ENCODE measurements around the gene SHMT1.
"Not testable (repeated sequence)": the region's sequence is repeated elsewhere in the genome, so short reads cannot be mapped to it uniquely, and the experiment has no call there.

The SHMT1 gene

DNA sequence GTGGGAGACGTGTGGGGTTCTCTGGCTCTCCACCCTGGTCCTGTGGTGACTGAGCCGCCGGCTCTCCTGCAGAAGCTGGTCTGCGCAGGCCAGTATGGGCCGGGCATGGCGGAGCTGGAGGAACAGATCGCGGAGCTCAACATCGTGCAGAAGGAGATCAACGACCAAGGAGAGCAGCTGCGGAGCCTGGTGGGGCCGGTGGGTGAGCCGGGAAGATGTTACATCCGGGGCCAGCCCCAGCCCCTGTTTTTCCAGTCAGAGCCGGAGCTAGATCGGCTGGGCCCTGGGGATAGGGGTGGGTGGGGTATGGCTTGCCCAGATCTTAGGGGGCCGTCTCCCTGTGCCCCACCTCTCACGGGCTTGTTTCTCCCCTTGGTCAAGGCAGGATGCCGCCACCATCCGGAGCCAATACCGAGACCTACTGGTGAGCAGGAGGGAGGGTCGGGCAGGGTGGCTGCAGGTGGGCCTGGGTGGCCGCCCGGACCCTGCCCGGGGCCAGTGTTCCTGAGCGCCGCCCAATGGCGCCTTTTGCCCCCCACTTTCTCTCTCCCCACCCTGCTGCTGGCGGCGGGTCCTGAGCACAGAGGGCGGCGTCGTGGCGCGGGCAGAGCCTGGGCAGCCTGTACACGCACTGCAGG, 19.2 kb upstream of the SHMT1 start:
- no peak for DNase-seq (ENCODE audit: low read depth)
- no peak overlapping the region for H3K4me3 ChIP-seq (ENCODE audit: low read depth, low read length)
- TF ChIP-seq, protein P1, sequence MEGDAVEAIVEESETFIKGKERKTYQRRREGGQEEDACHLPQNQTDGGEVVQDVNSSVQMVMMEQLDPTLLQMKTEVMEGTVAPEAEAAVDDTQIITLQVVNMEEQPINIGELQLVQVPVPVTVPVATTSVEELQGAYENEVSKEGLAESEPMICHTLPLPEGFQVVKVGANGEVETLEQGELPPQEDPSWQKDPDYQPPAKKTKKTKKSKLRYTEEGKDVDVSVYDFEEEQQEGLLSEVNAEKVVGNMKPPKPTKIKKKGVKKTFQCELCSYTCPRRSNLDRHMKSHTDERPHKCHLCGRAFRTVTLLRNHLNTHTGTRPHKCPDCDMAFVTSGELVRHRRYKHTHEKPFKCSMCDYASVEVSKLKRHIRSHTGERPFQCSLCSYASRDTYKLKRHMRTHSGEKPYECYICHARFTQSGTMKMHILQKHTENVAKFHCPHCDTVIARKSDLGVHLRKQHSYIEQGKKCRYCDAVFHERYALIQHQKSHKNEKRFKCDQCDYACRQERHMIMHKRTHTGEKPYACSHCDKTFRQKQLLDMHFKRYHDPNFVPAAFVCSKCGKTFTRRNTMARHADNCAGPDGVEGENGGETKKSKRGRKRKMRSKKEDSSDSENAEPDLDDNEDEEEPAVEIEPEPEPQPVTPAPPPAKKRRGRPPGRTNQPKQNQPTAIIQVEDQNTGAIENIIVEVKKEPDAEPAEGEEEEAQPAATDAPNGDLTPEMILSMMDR (IDR thresholded peaks at IDR 0.05; ENCODE audit: low read depth, low read length, missing control alignments) = no peak

DNA sequence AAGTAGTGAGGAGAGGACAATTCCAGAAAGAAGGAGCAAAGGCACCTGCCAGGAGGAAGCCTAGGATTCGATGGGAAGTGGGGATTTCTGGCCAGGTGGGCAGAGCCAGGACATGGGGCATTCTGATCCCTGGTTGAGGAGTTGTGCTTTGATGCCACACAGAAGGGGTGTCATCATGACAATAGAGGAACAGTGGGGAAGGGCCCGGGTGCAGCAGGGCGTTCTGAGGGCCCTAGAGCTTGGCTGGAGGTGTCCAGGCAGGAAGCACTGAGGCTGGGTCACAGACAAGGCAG, 18.5 kb upstream of the SHMT1 start:
- TF ChIP-seq, protein P1 (IDR thresholded peaks at IDR 0.05; ENCODE audit: low read depth, low read length, missing control alignments) = no peak
- H3K4me3 ChIP-seq (ENCODE audit: low read depth, low read length) = no peak overlapping the region
- no peak for DNase-seq (ENCODE audit: low read depth)

DNA sequence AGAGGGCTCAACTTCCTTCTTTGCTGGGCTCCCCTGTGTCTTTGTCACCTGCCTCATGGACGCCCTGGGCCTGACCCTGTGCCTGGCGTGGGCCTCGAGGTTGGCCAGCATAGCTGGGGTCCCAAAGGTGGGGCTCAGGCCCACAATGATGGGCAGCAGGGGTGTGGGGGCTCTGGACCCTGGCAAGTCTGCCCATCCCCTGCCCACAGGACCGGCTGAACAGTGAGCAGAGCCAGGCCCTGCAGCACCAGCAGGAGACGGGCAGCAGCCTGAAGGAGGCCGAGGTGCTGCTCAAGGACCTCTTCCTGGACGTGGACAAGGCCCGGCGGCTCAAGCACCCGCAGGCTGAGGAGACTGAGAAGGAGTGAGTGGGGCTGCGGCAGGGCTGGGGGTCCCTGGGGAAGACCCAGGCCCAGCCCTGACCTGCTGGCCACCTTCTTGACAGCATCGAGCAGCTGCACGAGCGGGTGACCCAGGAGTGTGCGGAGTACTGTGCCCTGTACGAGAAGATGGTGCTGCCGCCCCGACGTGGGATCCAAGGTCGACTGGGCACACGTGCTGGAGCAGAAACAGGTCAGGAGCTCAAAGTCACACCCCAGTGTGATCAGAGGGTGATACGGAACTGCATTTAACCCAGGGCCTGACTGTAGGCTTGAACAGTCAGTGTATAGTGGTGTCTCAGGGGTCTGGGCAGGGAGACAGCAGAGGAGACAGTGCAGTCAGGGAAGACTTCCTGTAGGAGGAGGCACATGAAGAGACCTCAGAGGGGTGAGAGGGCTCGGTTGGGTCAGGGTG, 18.0 kb upstream of the SHMT1 start:
- DNase-seq (ENCODE audit: low read depth) = no peak
- TF ChIP-seq, protein P1 (IDR thresholded peaks at IDR 0.05; ENCODE audit: low read depth, low read length, missing control alignments) = no peak
- no peak overlapping the region for H3K4me3 ChIP-seq (ENCODE audit: low read depth, low read length)

DNA sequence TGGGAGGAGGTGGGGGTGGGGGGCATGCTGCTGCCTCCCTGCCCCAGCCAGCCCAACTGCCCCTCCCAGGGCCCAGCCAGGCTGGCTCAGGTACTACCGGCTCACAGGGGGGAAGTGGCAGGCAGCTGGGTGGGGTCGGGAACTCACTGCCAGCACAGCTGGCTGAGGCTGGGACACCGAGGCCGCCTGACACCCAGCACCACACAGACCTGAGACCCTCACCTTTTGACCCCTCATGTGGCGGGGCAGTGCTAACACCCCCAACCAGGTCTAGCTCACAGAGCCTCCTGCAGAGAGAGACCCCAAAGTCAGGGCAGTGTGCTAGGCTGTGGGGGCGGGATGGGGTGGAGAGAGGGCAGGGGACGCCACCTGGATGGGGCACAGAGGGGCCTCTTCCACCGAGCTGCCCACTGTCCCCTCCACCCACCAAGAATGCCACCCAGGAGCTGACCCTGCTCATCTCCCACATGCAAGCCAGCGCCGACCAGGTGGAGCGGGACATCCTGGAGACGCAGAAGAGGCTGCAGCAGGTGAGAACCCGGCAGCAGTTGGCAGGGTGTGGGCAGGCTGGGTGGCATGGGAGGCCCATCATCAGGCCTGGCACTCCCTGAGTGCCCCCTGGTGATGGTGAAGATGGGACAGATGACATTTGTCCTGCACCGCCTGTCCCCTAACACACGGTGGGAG, 17.3 kb upstream of the SHMT1 start:
- DNase-seq (ENCODE audit: low read depth) = no peak
- no peak overlapping the region for H3K4me3 ChIP-seq (ENCODE audit: low read depth, low read length)
- TF ChIP-seq, protein P1 (IDR thresholded peaks at IDR 0.05; ENCODE audit: low read depth, low read length, missing control alignments) = no peak

DNA sequence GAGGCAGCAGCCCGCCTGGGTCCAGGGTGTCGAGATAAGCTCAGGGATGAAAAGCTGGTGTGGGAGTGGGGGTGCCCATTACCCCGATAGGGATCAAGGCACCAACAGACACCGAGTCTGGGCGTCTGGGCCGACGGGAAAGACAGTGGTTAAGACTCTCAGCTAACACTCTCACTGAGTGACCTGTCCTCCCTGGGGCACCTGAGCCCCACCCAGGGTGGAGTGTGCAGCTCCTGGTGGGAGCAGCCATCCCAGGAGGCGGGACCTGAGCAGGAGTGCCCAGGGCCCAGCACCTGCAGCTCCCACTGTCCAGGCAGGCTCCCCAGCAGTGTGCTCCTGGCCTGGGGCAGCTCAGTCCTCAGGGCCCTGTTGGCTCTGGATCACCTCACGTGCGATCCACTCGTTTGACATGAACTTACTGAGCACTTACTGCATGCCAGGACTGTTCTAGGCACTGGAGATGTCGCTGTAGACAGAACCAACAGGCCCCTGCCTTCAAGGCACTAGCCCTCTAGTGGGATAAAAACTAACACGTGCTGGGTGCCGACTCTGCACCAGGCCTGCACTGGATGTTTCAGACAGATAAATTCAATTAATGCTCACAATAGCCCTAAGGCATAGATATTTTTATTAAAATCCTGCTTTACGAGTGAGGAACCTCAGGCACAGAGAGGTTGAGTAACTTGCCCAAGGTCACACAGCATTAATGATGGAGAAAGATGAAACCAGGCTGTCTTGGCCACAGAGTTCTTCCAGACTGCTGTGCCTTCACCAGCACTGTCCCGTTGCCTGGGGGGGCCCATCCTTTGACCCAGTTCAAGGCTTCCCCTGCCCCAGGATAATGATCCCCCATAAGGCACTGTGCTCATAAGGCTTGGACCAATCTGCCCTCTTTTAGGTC, 16.1 kb upstream of the SHMT1 start:
- H3K4me3 ChIP-seq (ENCODE audit: low read depth, low read length) = no peak overlapping the region
- TF ChIP-seq, protein P1 (IDR thresholded peaks at IDR 0.05; ENCODE audit: low read depth, low read length, missing control alignments) = no peak
- DNase-seq (ENCODE audit: low read depth) = no peak

DNA sequence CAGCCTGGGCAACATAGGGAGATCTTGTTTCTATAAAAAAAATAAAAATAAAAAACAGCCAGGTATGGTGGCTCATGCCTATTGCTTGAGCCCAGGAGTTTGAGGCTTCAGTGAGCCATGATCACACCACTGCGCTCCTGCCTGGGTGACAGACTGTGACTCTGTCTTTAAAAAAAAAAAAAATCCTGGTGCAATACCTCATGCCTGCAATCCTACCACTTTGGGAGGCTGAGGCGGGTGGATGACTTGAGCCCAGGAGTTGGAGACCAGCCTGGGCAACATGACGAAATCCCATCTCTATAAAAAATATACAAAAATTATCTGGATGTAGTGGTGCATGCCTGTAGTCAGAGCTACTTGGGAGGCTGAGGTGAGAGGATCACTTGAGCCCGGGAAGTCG, 15.3 kb upstream of the SHMT1 start:
- not testable (repeated sequence) for DNase-seq (ENCODE audit: low read depth); H3K4me3 ChIP-seq (ENCODE audit: low read depth, low read length)

DNA sequence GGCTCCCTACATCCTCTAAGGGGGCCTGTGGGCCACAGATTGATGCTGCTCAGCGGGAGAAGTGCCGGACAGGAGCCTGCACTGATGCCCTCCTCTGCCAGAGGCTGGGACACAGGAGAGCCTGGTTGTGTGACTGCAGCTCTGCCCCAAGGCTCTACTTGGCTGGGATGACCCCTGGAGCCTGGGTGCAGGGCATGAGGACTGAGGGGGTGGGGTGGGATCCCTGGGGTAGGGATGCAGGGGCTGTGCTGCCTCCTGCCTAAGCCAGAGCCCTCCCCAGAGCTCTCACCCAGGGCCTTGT, 14.8 kb upstream of the SHMT1 start:
- TF ChIP-seq, protein P1 (IDR thresholded peaks at IDR 0.05; ENCODE audit: low read depth, low read length, missing control alignments) = no peak
- DNase-seq (ENCODE audit: low read depth) = no peak
- no peak overlapping the region for H3K4me3 ChIP-seq (ENCODE audit: low read depth, low read length)
